Psoas muscle (tissue), 8 donors: ENCODE results near the gene EDEM3. TPM values are rescaled to one million over a fixed set of nuclear protein-coding genes. Genes with fewer than 3 reads are reported as not detected.

Experiments
- ATAC-seq, 4 donors: fragments of 200-7000 bp; cut with Tn5 transposase; one replicate each; pipeline ENCODE4 v1.9.1; 2020; ENCODE audit warnings: moderate library complexity in 3 of 4, mild to moderate bottlenecking in 2 of 4
- DNase-seq, 2 donors: peaks; one replicate each; pipeline ENCODE4 v3.0.0-alpha.2; 2020
- H3K27ac ChIP-seq: fragments of 200-600 bp; one replicate; pipeline ENCODE4 v1.8.0; 2022
- H3K27me3 ChIP-seq, 3 donors: fragments of 200-600 bp in 1 of 3; one replicate each; pipeline versions ENCODE4 v1.6.1 to v1.8.0; 2013 to 2022; ENCODE audit warnings: low read length in 2 of 3, mild to moderate bottlenecking in 2 of 3, moderate library complexity in 1 of 3; ENCODE audit not compliant: insufficient read depth in 3 of 3
- H3K36me3 ChIP-seq, 2 donors: fragments of 200-600 bp in 1 of 2; one replicate each; pipeline versions ENCODE4 v1.6.1 to v1.8.0; 2013 to 2022; ENCODE audit warnings: low read depth in 1 of 2, mild to moderate bottlenecking in 1 of 2, moderate library complexity in 1 of 2; ENCODE audit not compliant: insufficient read depth in 1 of 2
- H3K4me1 ChIP-seq: fragments of 200-600 bp; one replicate; pipeline ENCODE4 v1.8.0; 2022
- H3K4me3 ChIP-seq: fragments of 200-600 bp; one replicate; pipeline ENCODE4 v1.8.0; 2022; ENCODE audit warnings: mild to moderate bottlenecking
- H3K9me3 ChIP-seq: fragments of 200-600 bp; one replicate; pipeline ENCODE4 v1.8.0; 2022
- WGBS, 3 donors: extraction: QIAGEN DNeasy Blood & Tissue Kit; methylation state at CpG; one replicate each; pipeline versions ENCODE4 v1.1.6 to v1.1.7; 2013; 5-methylcytosine and 5-hydroxymethylcytosine counted together
- intact Hi-C, 2 donors: fragments of 100-400 bp; cut with DNase I; formaldehyde crosslinking; loops; one replicate each; pipeline versions ENCODE4 v1.11.0 to v1.14.2; 2022
- polyA plus RNA-seq, 3 donors: library from polyadenylated mRNA; stranded (reverse); fragments of 200-250 nt; gene quantifications; one replicate each; pipeline ENCODE4 v1.2.3, GENCODE V29; 2013
- total RNA-seq, 4 donors: library from RNA; stranded (reverse); fragmentation: NEBNext Ultra II Directional in 2 of 4; extraction: Animal tissue kit (Norgen Biotek cat#: 25700) in 2 of 4; gene quantifications; one replicate each; pipeline versions ENCODE4 v1.2.1 to v1.2.4, GENCODE V29; 2021 to 2023
- TF ChIP-seq, protein P1 (sequence below): fragments of 200-600 bp; IDR thresholded peaks from one replicate; pipeline ENCODE4 v1.8.0; 2022; ENCODE audit warnings: antibody characterized with exemption
- donor health status: healthy with polysubstance abuse.
- donor health status: DM: no; HTN: no; CAD: no; lungs with moderate emphysema.
- donor health status: Bipolar disorder and iron deficiency.
- donor health status: healthy.
- donor health status: DM: yes; HTN: yes; CAD: no.
- donor health status: DM: no; HTN: no; CAD: no.
- donor health status: DM: no; HTN: no; CAD: no.
- donor health status: DM: yes; HTN: yes; CAD: no.

The EDEM3 gene
- total and polyA plus RNA-seq, 7 donors: 13.0 to 36.4 (median 24.6) TPM

DNA sequence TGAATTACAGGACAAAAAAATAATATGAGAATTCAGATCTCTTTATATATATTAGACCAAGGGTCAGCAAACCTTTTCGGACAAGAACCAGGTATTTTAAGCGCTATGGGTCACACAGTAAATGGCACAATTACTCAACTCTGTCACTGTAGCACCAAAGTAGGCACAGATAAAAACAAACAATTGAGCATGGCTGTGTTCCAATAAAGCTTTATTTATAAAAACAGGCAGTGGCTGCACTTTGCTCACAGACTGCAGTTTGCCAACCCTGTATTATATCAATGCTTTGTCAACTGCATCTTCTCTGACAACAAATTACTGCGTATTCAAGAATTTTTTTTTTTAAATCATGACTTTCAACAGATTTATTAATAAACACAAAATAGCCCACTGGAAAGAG is 29.8 kb downstream of the EDEM3 start:
- DNase-seq (no peak), ATAC-seq (no peak)
- H3K4me3 ChIP-seq: no peak overlapping the region
- no peaks in the 10 kb centered on the region for H3K27me3 ChIP-seq
- no peaks in the 10 kb centered on the region for H3K4me1 ChIP-seq
- peaks cover 0 to 98% of the 10 kb centered on the region in 2 donors for H3K36me3 ChIP-seq
- H3K9me3 ChIP-seq: no peaks in the 10 kb centered on the region
- no peak overlapping the region for H3K27ac ChIP-seq
- intact Hi-C loops: no loop called here
- TF ChIP-seq, protein P1, sequence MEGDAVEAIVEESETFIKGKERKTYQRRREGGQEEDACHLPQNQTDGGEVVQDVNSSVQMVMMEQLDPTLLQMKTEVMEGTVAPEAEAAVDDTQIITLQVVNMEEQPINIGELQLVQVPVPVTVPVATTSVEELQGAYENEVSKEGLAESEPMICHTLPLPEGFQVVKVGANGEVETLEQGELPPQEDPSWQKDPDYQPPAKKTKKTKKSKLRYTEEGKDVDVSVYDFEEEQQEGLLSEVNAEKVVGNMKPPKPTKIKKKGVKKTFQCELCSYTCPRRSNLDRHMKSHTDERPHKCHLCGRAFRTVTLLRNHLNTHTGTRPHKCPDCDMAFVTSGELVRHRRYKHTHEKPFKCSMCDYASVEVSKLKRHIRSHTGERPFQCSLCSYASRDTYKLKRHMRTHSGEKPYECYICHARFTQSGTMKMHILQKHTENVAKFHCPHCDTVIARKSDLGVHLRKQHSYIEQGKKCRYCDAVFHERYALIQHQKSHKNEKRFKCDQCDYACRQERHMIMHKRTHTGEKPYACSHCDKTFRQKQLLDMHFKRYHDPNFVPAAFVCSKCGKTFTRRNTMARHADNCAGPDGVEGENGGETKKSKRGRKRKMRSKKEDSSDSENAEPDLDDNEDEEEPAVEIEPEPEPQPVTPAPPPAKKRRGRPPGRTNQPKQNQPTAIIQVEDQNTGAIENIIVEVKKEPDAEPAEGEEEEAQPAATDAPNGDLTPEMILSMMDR: no peak
- 96 to 100% (median 97%) methylated on average over 3 of the region's 3 CpGs for WGBS, 3 donors

DNA sequence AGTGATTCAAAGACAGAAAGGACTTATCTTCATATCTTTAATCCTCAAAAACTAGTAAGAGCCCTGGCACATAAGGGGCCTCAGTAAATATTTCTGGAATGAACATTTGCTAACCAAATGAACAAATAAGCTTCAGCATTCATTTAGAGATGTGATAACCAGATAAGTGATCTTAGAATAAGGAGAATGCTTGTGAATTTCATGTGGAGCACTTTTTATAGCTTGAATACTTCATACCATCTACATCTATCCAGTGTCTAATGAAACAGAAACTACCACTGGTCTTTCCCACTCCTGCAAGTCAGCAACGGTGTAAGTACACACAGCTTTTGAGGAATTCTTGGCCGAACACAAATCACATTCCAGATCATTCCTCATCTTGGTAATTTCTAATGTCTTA is 38.5 kb downstream of the EDEM3 start:
- Histone ChIP-seq H3K36me3 (peaks cover 0 to 100% of the 10 kb centered on the region in 2 donors), H3K4me1 (no peaks in the 10 kb centered on the region), H3K27ac (no peak overlapping the region), H3K27me3 (no peaks in the 10 kb centered on the region), H3K9me3 (no peaks in the 10 kb centered on the region), H3K4me3 (no peak overlapping the region)
- WGBS, 3 donors: 65 to 85% (median 78%) methylated on average over 2 of the region's 2 CpGs
- intact Hi-C loops: loop anchor here in 1 of 2 donors (10.0 kb wide), 1 partner anchor 409 kb away; no protein-coding TSS in a partner anchor
- DNase-seq (no peak), ATAC-seq (no peak)
- TF ChIP-seq, protein P1: no peak

DNA sequence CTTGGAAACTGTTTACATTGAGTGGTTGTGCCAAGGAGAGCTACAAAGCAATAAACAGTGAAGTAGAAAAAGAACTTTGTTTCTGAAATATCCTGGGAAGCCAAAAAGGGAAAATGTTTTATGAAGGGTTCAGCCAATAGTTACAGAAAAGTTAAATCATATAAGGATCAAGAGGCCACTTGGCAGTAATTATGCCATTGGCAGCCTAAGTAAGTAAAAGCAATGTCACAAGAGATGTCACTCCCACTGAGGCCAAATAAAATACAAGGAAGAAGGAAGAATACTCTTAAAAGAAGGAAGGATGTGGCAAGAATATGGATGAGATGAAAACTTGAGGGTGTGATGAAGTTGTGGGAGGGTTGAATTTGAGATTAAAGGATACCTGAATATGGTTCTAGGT is 45.2 kb downstream of the EDEM3 start:
- TF ChIP-seq, protein P1: no peak
- ATAC-seq (no peak), DNase-seq (no peak)
- Histone ChIP-seq H3K27me3 (no peaks in the 10 kb centered on the region), H3K36me3 (peaks cover 0 to 100% of the 10 kb centered on the region in 2 donors), H3K4me3 (no peak overlapping the region), H3K27ac (no peak overlapping the region), H3K4me1 (no peaks in the 10 kb centered on the region), H3K9me3 (no peaks in the 10 kb centered on the region)
- intact Hi-C loops: no loop called here

DNA sequence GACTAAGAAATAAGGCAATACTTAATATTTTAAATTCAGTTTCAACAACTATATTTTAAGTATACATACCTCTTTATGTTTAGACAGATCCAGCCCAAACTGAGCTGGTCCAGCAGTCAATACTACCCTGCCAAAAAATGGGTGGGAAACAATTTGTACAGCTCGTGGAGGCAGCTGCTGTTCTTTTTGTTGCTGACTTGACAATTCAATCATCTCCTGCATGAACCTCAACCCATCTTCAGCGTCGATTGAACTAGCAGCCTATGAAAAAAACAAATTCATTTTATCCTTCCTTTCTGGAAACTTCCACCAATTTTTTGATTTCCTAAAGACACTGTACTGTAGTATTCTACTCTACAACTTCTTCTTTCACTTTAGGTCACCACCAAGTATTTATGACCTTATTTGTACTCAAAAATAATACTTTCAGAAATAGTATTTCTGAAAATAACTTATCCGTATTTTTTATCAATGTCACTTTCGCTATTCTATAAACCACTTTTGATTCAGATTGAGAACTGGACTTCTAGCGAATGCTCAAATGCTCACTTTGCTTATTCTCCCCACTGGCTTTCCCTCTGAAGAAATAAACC is 46.5 kb downstream of the EDEM3 start:
- H3K36me3 ChIP-seq: peaks cover 3 to 100% of the 10 kb centered on the region in 2 donors
- WGBS, 3 donors: 74 to 86% (median 80%) methylated on average over 6 of the region's 6 CpGs
- ATAC-seq: no peak

More for the DNA sequence above, 46.5 kb downstream of the EDEM3 start:
- H3K4me3 ChIP-seq: no peak overlapping the region
- TF ChIP-seq, protein P1: no peak
- H3K4me1 ChIP-seq: no peaks in the 10 kb centered on the region
- DNase-seq: no peak
- no peaks in the 10 kb centered on the region for H3K9me3 ChIP-seq
- H3K27me3 ChIP-seq: no peaks in the 10 kb centered on the region
- no peak overlapping the region for H3K27ac ChIP-seq
- intact Hi-C loops: no loop called here
